GM23338 (cell line): Measurements from ENCODE around the gene SBF2.

Experiments
- EZH2 ChIP-seq: fragments of 200-600 bp; sonication (generic); IDR thresholded peaks from one replicate; pipeline ENCODE4 v1.8.0; 2017; ENCODE audit warnings: antibody characterized with exemption, mild to moderate bottlenecking, low read depth; ENCODE audit not compliant: unreplicated experiment
- EZH2phosphoT487 ChIP-seq: fragments of 200-600 bp; sonication (generic); IDR thresholded peaks from one replicate; pipeline ENCODE4 v1.8.1; 2018; ENCODE audit warnings: antibody characterized with exemption; ENCODE audit not compliant: unreplicated experiment
- POLR2AphosphoS5 ChIP-seq: IDR thresholded peaks from 2 replicates; pipeline ENCODE4 v1.6.1; 2016; ENCODE audit warnings: antibody characterized with exemption, low read depth
- TF ChIP-seq, protein P1 (sequence below), 2 experiments: fragments of 200-600 bp in 1 of 2; sonication (generic) in 1 of 2; conservative IDR thresholded peaks; 2 replicates each; pipeline versions ENCODE4 v1.5.1 to v1.6.1; 2016 to 2017; ENCODE audit warnings: antibody characterized with exemption in 2 of 2, low read depth in 2 of 2, mild to moderate bottlenecking in 2 of 2, moderate library complexity in 1 of 2

- TF ChIP-seq EZH2: no peak
- TF ChIP-seq, protein P1, sequence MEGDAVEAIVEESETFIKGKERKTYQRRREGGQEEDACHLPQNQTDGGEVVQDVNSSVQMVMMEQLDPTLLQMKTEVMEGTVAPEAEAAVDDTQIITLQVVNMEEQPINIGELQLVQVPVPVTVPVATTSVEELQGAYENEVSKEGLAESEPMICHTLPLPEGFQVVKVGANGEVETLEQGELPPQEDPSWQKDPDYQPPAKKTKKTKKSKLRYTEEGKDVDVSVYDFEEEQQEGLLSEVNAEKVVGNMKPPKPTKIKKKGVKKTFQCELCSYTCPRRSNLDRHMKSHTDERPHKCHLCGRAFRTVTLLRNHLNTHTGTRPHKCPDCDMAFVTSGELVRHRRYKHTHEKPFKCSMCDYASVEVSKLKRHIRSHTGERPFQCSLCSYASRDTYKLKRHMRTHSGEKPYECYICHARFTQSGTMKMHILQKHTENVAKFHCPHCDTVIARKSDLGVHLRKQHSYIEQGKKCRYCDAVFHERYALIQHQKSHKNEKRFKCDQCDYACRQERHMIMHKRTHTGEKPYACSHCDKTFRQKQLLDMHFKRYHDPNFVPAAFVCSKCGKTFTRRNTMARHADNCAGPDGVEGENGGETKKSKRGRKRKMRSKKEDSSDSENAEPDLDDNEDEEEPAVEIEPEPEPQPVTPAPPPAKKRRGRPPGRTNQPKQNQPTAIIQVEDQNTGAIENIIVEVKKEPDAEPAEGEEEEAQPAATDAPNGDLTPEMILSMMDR (conservative IDR thresholded peaks at IDR 0.05; ENCODE audit: low read depth in 2 of 2): no peak
- no peak for TF ChIP-seq EZH2phosphoT487
- TF ChIP-seq POLR2AphosphoS5: no peak
Observed at GRCh38 chr11:10164621-10165020, 129.4 kb downstream of the SBF2 start.
